Endodermal cell (in vitro differentiated cells): Measurements from ENCODE around the gene C1orf21. TPM values are rescaled to one million over a fixed set of nuclear protein-coding genes. Genes with fewer than 3 reads are reported as not detected.

ENCODE experiments used
- DNase-seq: peaks from one replicate; pipeline ENCODE4 v3.0.0-alpha.2; 2017
- H3K27ac ChIP-seq: 2 replicates; pipeline ENCODE4 v1.5.1; 2013; ENCODE audit warnings: mild to moderate bottlenecking, low read depth, low read length, moderate library complexity
- H3K27me3 ChIP-seq: 2 replicates; pipeline ENCODE4 v1.6.1; 2013; ENCODE audit warnings: mild to moderate bottlenecking, low read length, moderate library complexity; ENCODE audit not compliant: insufficient read depth, control insufficient read depth, poor library complexity, severe bottlenecking
- H3K36me3 ChIP-seq: 2 replicates; pipeline ENCODE4 v1.7.0; 2013; ENCODE audit warnings: mild to moderate bottlenecking, low read length, moderate library complexity; ENCODE audit not compliant: control insufficient read depth, insufficient read depth
- H3K4me1 ChIP-seq: one replicate; pipeline ENCODE4 v1.7.0; 2013; ENCODE audit warnings: low read length; ENCODE audit not compliant: control insufficient read depth, insufficient read depth
- H3K4me3 ChIP-seq: 2 replicates; pipeline ENCODE4 v1.5.1; 2013; ENCODE audit warnings: mild to moderate bottlenecking, low read length, moderate library complexity
- H3K9ac ChIP-seq: 2 replicates; pipeline ENCODE4 v1.6.1; 2013; ENCODE audit warnings: mild to moderate bottlenecking, low read length, moderate library complexity; ENCODE audit not compliant: poor library complexity, severe bottlenecking; ENCODE audit errors: extremely low read depth
- H3K9me3 ChIP-seq: 2 replicates; pipeline ENCODE4 v1.6.1; 2013; ENCODE audit warnings: mild to moderate bottlenecking, low read length, moderate library complexity; ENCODE audit not compliant: control insufficient read depth
- H3K27ac Mint-ChIP-seq: 2 replicates; pipeline ENCODE4 v1.8.0; 2020; ENCODE audit warnings: mixed read lengths
- H3K27me3 Mint-ChIP-seq: 2 replicates; pipeline ENCODE4 v1.8.0; 2021; ENCODE audit warnings: mild to moderate bottlenecking, mixed read lengths; ENCODE audit not compliant: insufficient read depth
- H3K36me3 Mint-ChIP-seq: 2 replicates; pipeline ENCODE4 v1.8.0; 2020; ENCODE audit warnings: low read depth, mixed read lengths
- H3K4me1 Mint-ChIP-seq: 2 replicates; pipeline ENCODE4 v1.8.0; 2020; ENCODE audit warnings: mixed read lengths
- H3K4me3 Mint-ChIP-seq: 2 replicates; pipeline ENCODE4 v1.8.0; 2020; ENCODE audit warnings: mild to moderate bottlenecking, moderate library complexity, mixed read lengths
- H3K9me3 Mint-ChIP-seq: 2 replicates; pipeline ENCODE4 v1.8.0; 2020; ENCODE audit warnings: mild to moderate bottlenecking, mixed read lengths
- CTCF ChIP-seq: fragments of 200-600 bp; sonication (generic); conservative IDR thresholded peaks from 2 replicates; pipeline ENCODE4 v1.5.0; 2021; ENCODE audit warnings: antibody characterized with exemption, mild to moderate bottlenecking
- WGBS, 2 experiments: methylation state at CpG; one replicate each; pipeline versions ENCODE4 v1.1.5 to v1.1.7; 2013; ENCODE audit warnings: missing lambda C conversion rate in 2 of 2, mixed read lengths in 1 of 2; ENCODE audit not compliant: insufficient coverage in 1 of 2, insufficient read length in 1 of 2; 5-methylcytosine and 5-hydroxymethylcytosine counted together
- total RNA-seq, 2 donors: library from RNA; stranded (reverse); fragmentation: NEBNext Ultra II Directional in 1 of 2; extraction: Animal tissue kit (Norgen Biotek cat#: 25700) in 1 of 2; gene quantifications; 2 replicates in 1 of 2; 3 replicates in 1 of 2; pipeline ENCODE4 v1.2.1, GENCODE V29; 2021

The C1orf21 gene
- total RNA-seq, 2 donors from 2014 or later, result 9.1 to 10.2 TPM

- no peak for DNase-seq
- Mint-ChIP-seq H3K27me3 (peaks cover 93% of the 10 kb centered on the region), H3K27ac (no peak overlapping the region), H3K9me3 (no peaks in the 10 kb centered on the region), H3K4me3 (no peak overlapping the region), H3K36me3 (no peaks in the 10 kb centered on the region), H3K4me1 (peaks cover 36% of the 10 kb centered on the region)
- H3K4me1 ChIP-seq, result peaks cover 13% of the 10 kb centered on the region
- peaks cover 6% of the 10 kb centered on the region for H3K9me3 ChIP-seq
- WGBS, 2 experiments, result 82 to 86% methylated on average over 3 to 5 of the region's 5 CpGs
- H3K27me3 ChIP-seq, result peaks cover 85% of the 10 kb centered on the region
- TF ChIP-seq CTCF, result no peak
- no peak overlapping the region for H3K4me3 ChIP-seq
- H3K36me3 ChIP-seq, result no peaks in the 10 kb centered on the region
- no peak overlapping the region for H3K9ac ChIP-seq
- H3K27ac ChIP-seq, result no peak overlapping the region
Observed at GRCh38 chr1:184407816-184408510, 21.1 kb downstream of the C1orf21 start.

- no peak for DNase-seq
- Mint-ChIP-seq H3K4me1 (peaks cover 36% of the 10 kb centered on the region), H3K27ac (no peak overlapping the region), H3K4me3 (no peak overlapping the region), H3K9me3 (no peaks in the 10 kb centered on the region), H3K36me3 (no peaks in the 10 kb centered on the region), H3K27me3 (peaks cover 94% of the 10 kb centered on the region)
- H3K9me3 ChIP-seq, result peaks cover 6% of the 10 kb centered on the region
- H3K4me3 ChIP-seq, result no peak overlapping the region
- WGBS, 2 experiments, result 33% methylated on average over 2 of the region's 2 CpGs; no CpG with 5 or more reads in 1 of the 2 experiments
- no peak overlapping the region for H3K27ac ChIP-seq
- H3K9ac ChIP-seq, result no peak overlapping the region
- peaks cover 13% of the 10 kb centered on the region for H3K4me1 ChIP-seq
- no peaks in the 10 kb centered on the region for H3K36me3 ChIP-seq
- H3K27me3 ChIP-seq, result peaks cover 83% of the 10 kb centered on the region
- TF ChIP-seq CTCF, result no peak
Observed at GRCh38 chr1:184408580-184408979, 21.8 kb downstream of the C1orf21 start.

GRCh38 chr1:184409011-184409410 lies 22.2 kb downstream of the C1orf21 start:
- H3K27ac ChIP-seq, result no peak overlapping the region
- peaks cover 3% of the 10 kb centered on the region for H3K9me3 ChIP-seq
- H3K36me3 ChIP-seq, result no peaks in the 10 kb centered on the region
- no peak for TF ChIP-seq CTCF
- no peak overlapping the region for H3K27ac Mint-ChIP-seq
- no peak overlapping the region for H3K9ac ChIP-seq
- peaks cover 95% of the 10 kb centered on the region for H3K27me3 Mint-ChIP-seq
- peaks cover 13% of the 10 kb centered on the region for H3K4me1 ChIP-seq
- no peaks in the 10 kb centered on the region for H3K9me3 Mint-ChIP-seq
- no peak for DNase-seq
- 60 to 76% methylated on average over 2 to 3 of the region's 3 CpGs for WGBS, 2 experiments
- no peak overlapping the region for H3K4me3 Mint-ChIP-seq
- no peak overlapping the region for H3K4me3 ChIP-seq
- peaks cover 83% of the 10 kb centered on the region for H3K27me3 ChIP-seq
- H3K36me3 Mint-ChIP-seq, result no peaks in the 10 kb centered on the region
- peaks cover 36% of the 10 kb centered on the region for H3K4me1 Mint-ChIP-seq
